ENCODE results near the gene MTHFD2. TPM values are rescaled to one million over a fixed set of nuclear protein-coding genes. Genes with fewer than 3 reads are reported as not detected.

MTHFD2 gene
- total RNA-seq, 1 donor from 2014 or later = 17.8 TPM

- Histone ChIP-seq H3K27ac (replicated peaks) (no peak overlapping the region), H3K4me3 (no peak overlapping the region), H3K27me3 (ENCODE audit: low read depth) (no peaks in the 10 kb centered on the region), H3K4me1 (peaks cover 7% of the 10 kb centered on the region), H3K9me3 (replicated peaks) (no peaks in the 10 kb centered on the region), H3K36me3 (no peaks in the 10 kb centered on the region)
- no peak for TF ChIP-seq CTCF (IDR thresholded peaks at IDR 0.05; ENCODE audit: borderline replicate concordance)
- no peak for DNase-seq
- intact Hi-C loops (cut with micrococcal nuclease) = no loop called here
Measured at GRCh38 chr2:74232426-74232825, 34.0 kb downstream of the MTHFD2 start.

DNA sequence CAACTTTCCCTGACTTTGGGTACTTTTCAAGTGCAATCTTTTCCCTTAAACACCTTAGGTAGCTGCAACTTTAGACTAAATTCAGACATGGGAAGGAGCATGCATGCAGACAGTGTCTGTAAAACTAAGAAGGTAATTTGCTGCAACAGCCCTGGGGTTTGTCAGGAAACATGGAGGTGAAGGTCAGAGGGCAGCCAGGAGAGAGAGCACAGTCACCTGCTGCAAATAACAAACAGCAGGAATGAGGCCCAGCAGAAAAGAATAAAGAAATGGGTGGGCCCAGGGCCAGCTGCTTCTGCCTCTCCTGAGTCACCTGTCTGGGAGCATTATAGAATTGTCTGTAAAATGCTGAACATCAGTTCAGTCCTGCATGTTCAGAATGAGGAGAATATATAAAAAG is 35.2 kb downstream of the MTHFD2 start:
- intact Hi-C loops (cut with micrococcal nuclease) = no loop called here
- DNase-seq = no peak
- H3K27me3 ChIP-seq (ENCODE audit: low read depth) = no peaks in the 10 kb centered on the region
- H3K4me1 ChIP-seq = no peaks in the 10 kb centered on the region
- H3K9me3 ChIP-seq (replicated peaks) = no peaks in the 10 kb centered on the region
- no peak for TF ChIP-seq CTCF (IDR thresholded peaks at IDR 0.05; ENCODE audit: borderline replicate concordance)
- H3K4me3 ChIP-seq = no peak overlapping the region
- H3K27ac ChIP-seq (replicated peaks) = no peak overlapping the region
- H3K36me3 ChIP-seq = no peaks in the 10 kb centered on the region

- Histone ChIP-seq H3K36me3 (no peaks in the 10 kb centered on the region), H3K9me3 (replicated peaks) (no peaks in the 10 kb centered on the region), H3K4me3 (no peak overlapping the region), H3K27me3 (ENCODE audit: low read depth) (no peaks in the 10 kb centered on the region), H3K4me1 (no peaks in the 10 kb centered on the region), H3K27ac (replicated peaks) (no peak overlapping the region)
- no peak for DNase-seq
- intact Hi-C loops (cut with micrococcal nuclease) = no loop called here
- no peak for TF ChIP-seq CTCF (IDR thresholded peaks at IDR 0.05; ENCODE audit: borderline replicate concordance)
Measured at GRCh38 chr2:74235041-74235440, 36.6 kb downstream of the MTHFD2 start.

- no peak overlapping the region for H3K27ac ChIP-seq (replicated peaks)
- peaks cover 9% of the 10 kb centered on the region for H3K4me1 ChIP-seq
- TF ChIP-seq CTCF (IDR thresholded peaks at IDR 0.05; ENCODE audit: borderline replicate concordance) = no peak
- no peak for DNase-seq
- intact Hi-C loops (cut with micrococcal nuclease) = no loop called here
- H3K9me3 ChIP-seq (replicated peaks) = no peaks in the 10 kb centered on the region
- H3K4me3 ChIP-seq = no peak overlapping the region
- H3K27me3 ChIP-seq (ENCODE audit: low read depth) = no peaks in the 10 kb centered on the region
- H3K36me3 ChIP-seq = no peaks in the 10 kb centered on the region
Measured at GRCh38 chr2:74238879-74239278, 40.5 kb downstream of the MTHFD2 start.

DNA sequence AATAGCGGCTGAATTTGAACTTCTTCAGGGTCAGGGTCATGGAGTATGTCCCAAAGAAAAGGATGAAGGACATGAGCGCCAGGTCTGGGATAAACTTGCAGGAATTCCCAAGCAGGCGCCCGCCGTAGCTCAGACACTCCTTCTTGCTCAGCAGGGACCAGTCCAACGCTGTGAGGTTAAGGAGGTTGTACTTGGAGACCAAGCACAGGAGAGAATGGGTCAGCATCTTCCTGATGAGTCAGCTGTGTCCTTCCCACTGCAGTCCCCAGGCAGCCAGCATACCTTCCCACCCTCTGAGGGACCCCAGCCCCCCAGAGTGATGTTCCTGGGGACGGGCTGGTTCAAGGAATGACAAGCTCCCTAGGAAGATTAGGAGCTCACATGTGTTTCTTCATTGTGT is 40.9 kb downstream of the MTHFD2 start:
- Histone ChIP-seq H3K4me3 (no peak overlapping the region), H3K27ac (replicated peaks) (no peak overlapping the region), H3K36me3 (no peaks in the 10 kb centered on the region), H3K9me3 (replicated peaks) (no peaks in the 10 kb centered on the region), H3K4me1 (peaks cover 9% of the 10 kb centered on the region), H3K27me3 (ENCODE audit: low read depth) (no peaks in the 10 kb centered on the region)
- intact Hi-C loops (cut with micrococcal nuclease) = no loop called here
- no peak for TF ChIP-seq CTCF (IDR thresholded peaks at IDR 0.05; ENCODE audit: borderline replicate concordance)
- DNase-seq = no peak
